ACHN (cell line): ENCODE measurements around the gene MED12L.

Experiments
- DNase-seq: peaks from one replicate; pipeline ENCODE4 v3.0.0-alpha.2; 2015
- in situ Hi-C: cut with HindIII; loops from 2 replicates; pipeline ENCODE4 v1.10.0; 2017; ENCODE audit warnings: low sequenced_read_pairs, low pct_ligation_motif_present, low pct_unique_long_range_greater_than_20kb

The MED12L gene

DNA sequence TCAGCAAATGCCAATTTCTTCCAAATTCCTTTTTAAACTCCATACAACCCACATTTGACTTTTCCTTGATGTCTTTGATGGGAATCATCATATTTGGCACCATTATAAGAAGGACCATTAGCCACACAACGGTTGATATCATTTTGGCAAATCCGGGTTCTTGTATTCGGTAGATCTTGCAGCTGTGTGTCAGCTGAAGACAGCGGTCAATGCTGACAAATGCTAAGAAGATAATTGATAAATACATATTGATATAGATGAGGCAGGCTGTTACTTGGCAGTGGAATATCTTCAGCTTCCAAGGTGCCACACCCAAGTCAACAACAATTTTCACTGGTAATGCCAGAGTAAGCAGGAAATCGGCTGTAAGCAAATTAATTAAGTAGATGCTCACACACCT is 113.4 kb downstream of the MED12L start:
- DNase-seq = no peak
- in situ Hi-C loops = no loop called here

GRCh38 chr3:151199554-151200438 is 114.3 kb downstream of the MED12L start:
- DNase-seq = no peak
- in situ Hi-C loops = no loop called here

DNA sequence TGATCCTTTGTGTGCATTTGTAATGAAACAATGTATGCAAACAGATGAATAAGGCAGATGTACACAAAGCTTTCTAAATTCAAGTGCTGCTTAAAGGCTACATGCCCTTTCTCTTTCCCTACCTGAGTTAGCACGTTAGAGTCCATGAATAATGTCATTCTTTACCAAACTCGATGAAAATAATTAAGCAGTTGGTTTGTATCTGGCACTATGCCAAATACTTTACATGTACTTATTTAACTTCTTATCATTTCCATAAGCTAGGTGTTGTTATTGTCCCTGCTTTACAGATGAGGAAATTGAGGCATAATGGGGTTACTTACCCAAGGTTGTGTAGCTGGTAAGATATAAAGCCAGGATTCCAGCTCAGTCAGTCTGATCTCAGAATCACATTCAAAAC is 115.1 kb downstream of the MED12L start:
- in situ Hi-C loops = no loop called here
- no peak for DNase-seq

DNA sequence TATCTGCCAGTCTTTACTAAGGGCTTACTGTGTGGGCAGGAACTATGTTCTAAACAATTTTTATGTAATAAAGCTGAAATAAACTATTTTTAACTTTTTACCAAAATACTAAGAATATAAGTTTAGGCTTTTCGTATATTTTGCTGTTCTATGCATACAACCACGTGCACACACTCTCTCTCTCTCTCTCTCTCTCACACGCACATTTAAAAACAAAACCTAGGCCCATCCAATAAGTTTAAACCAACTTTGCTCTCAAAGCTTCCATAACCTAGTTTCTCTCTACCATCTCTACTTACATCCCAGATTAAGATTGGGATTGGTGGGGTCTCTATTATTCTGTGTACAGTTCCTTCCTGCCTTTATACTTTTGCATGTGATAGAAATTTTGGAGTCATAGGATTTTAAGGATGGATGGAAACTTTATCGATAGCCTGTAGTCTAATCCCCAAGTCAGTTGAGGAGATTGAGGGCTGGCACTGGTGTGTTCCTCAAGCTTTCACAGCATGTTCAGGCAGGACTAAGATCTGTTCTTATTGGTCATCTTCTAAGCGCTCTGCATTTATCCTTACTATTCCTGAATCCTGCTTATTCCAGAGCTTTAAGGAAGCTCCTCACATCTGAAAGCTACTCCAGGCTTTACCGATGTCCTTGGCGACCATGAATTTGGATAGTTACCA is 115.7 kb downstream of the MED12L start:
- no peak for DNase-seq
- in situ Hi-C loops = no loop called here

- DNase-seq = no peak
- in situ Hi-C loops = no loop called here
Observed at GRCh38 chr3:151203051-151203420, 117.6 kb downstream of the MED12L start, which contains the start of gene GPR171. Gene GPR171, minus strand, starts transcription at chr3:151203216. Its CDS starts 3,830 bp downstream, at chr3:151199386.

- in situ Hi-C loops = no loop called here
- DNase-seq = no peak
Observed at GRCh38 chr3:151204530-151205402, 119.3 kb downstream of the MED12L start.

DNA sequence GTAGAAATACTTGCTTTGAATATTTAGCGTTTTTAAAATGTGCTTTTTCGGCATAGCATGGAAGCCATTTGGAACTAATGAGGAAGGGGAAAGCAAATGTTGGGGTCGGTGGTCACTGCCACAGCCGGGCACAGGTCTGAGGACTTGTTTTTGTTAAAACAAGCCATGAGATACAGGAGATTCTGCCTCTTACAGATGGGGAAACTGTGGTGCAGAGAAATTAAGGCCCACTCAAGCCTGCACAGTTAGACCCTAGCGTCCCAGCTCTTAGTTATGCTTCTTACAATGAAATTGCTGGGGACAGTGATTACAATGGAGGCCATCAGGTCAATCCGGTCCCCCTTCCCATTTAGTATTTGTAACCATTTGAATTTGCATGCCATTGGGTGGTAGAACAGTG is 120.0 kb downstream of the MED12L start:
- in situ Hi-C loops = no loop called here

GRCh38 chr3:151206201-151206600 is 120.7 kb downstream of the MED12L start:
- in situ Hi-C loops = no loop called here

More for the DNA sequence above, 120.0 kb downstream of the MED12L start:
- no peak for DNase-seq

DNA sequence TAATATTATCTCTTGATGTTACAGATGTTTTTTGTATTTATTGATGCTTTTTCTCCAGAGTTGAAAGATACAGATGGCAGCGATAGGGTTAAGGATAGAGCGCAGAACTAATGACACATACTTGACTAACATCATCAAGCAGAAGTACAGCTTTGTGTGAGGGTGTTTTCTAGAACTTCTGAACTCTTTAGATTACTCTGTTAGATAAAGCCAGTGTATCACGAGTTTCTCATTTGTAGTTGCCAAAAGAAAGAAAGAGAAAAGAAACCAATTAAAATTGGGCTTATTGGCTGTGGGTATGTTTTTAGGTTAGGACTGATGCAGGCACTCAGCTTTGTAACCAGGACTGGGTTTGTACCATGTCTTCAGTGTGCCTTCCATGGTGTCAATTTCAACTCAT is 124.2 kb downstream of the MED12L start:
- in situ Hi-C loops = no loop called here
- DNase-seq = no peak

More at GRCh38 chr3:151206201-151206600, 120.7 kb downstream of the MED12L start:
- no peak for DNase-seq

DNA sequence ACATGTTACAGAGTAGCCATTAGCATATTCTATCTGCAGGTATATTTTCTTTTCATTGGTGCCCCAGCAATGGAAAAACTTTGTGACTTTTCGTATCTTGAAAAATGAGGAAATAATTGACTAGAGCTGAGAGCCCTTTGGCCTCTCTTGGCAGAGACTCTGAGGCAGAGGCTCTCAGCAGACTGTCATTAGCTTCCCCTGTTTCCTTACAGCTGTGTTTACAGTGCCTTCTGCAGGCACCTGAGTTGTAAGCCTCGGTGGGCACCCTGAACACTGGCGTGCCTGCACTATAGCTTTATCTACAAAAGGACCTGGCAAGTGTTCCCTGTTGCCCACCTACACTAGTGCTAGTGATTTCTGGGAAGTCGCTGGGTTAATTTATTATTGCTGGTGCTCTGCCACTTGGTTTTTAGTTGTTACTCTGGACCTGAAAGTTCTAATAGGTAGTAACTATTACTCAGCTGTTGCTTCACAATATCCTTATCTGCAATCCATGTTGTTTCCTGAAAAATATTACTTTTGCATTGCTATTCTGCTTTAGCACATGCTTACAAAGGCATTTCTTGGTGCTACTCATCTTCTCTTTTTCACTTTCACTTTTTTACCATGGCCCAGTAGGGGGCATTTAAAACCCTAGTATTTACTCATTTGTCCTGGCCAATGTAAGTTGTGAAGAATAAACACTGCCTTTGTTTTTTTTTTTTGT is 125.4 kb downstream of the MED12L start:
- peak; percentile 34 for DNase-seq
- in situ Hi-C loops = no loop called here

DNA sequence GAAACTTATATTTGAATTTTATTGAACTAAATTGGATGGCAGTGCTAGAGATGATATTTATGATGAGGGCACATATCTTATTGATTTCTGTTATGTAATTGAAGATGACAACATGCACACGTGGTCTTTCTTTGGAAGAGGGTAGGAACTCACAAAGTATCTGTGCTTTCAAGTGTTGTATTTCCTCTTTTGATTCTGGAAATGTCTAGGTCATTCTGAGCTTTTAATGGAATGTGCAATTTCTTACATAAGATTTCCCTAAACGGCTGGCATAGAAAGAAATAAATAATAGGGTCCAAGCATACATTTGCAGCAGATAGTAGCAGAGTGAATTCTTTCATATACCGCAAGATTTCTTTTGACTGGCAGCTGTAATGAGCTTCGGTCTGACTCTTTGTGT is 127.7 kb downstream of the MED12L start:
- in situ Hi-C loops = no loop called here
- DNase-seq = no peak

DNA sequence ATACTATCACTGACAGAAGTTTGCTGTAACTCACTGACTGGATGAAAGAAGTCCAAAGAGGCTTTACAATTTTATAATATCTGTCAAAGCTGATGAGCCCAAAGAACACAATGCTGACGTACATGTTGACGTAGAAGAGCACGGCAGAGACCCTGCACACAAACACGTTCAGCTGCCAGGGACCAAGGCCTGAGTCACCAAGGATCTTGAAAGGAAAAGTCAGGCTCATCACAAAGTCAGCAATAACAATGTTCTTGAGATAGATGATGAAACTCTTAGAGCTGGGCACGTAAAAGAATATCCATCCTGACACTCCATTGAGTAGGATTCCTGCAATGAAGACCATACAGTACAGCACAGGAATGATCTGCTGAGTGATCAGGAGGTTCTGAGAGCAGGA is 128.4 kb downstream of the MED12L start:
- in situ Hi-C loops = no loop called here
- no peak for DNase-seq

DNA sequence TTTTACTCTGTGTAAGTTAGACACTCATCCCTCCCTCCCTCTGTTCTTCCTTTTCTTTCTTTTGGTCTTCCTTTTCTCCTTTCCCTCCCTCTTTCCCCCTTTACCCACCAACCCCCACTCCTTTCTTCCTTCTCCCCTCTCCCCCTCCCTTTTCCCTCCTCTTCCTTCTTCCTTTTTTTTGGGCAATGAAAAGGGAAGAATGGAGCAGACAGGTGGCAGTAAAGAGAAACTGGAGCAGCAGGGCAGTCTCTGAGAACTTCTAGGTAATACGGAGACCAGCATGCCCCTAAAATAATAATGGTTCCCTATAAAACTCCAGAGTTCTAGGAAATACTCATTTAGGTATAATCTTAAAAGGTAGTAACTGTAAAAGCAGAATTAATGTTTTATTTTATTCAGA is 129.0 kb downstream of the MED12L start:
- DNase-seq = no peak
- in situ Hi-C loops = no loop called here

DNA sequence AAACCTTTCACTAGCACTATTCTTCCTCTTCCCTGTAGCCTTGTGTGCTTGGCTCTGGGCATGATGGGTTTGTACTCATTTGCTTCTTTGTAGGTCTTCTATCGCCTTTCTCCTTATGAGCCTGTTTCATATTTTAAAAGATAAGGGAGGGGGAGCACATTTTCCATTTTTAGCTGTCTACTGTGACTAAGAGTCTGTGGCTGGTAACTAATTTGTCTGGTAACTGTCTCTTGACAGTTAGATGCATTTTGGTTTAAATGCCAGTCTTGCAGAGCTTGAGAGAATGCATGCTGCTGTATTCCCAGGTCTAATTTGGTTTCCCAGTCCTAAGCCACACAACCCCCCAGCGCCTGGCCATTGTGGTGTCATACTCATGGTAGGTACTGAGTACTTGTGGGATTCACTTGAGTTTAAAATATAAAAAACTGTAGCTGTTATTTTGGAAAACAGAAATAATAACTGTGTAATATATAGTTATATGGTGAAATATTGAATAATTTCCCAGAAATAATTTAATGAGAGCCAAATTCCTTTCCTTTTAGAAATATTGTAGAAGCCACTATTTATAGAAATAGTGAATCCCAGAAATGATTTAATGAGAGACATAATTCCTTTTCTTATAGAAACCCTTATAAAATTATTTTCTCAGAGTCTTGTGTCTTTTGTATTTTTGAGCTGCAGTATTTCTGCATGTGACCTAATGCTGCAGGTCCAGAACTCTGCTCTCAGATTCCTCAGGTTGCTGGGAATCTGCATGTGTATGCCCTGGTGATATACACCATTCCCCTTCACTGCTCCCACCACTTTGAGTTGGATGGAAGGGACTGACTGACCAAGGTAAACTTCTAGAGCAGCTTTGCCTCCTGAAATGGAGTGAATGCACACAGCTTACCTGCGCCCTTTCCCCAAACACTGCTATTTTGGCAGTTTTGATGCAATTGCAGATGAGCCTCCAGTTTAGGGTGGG is 131.5 kb downstream of the MED12L start:
- DNase-seq = no peak
- in situ Hi-C loops = no loop called here

DNA sequence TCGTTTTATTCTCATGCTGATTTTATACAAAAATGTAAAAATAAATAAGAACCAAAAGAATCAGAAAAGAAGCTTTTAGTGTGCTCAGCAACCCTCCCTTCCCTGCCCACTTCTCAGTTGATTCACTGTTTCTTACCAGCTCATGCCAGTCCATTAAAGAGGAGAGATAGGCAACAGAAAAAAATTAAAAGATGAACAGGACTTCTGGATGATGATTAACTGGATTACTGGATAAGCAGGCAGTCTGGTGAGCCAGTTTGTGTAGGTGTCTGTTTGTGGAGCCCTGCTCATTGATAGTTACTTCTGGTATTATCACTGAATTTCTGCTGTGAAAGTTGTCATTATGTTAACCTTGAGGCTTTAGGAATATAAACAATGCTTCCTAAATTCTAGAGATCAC is 132.7 kb downstream of the MED12L start:
- DNase-seq = no peak
- in situ Hi-C loops = no loop called here

DNA sequence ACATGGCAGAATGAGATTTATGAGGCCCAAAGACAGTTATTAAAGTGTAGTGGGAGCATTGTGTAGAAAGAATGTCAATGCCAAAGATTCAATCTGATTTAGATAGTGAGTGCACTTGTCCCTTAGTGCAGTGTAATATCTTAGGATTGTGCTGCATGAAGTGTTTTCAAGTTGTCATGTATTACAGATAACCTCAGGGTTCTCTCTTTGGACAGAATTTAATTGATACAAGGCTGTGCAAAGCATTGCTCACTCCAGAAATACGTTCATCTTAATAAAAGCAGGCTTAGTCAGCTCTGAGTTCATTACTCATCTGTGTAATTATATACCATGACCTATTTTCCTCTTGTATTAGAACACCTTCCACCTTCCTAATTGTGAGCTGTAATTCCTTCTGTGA is 133.6 kb downstream of the MED12L start:
- DNase-seq = no peak
- in situ Hi-C loops = no loop called here

DNA sequence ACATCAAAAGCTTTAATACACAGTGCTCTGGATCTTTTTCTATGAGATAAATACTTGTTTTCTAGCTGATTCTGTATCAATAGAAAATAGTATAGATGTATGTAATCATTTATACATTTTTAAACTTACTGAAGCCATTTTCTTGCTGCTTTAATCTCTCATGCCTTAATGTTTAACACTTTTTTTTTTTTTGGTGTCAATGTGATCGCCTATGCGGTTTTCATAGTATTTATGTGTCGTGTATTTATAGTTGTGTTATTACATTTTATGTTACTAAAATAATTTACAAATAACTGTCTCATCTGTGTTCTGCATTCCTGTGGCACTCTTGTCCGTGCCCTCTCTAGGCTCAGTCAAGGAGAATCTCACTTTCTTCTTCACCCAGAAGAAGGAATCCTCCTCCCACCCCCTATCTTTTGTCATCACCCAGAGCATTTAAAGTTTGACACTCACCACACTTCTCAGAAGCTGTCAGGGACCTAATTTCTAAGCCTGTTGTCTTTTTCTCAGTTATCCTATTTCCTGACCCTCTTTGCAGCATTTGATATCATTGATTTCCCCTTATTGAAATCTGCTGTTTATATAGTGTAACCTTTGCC is 138.9 kb downstream of the MED12L start:
- in situ Hi-C loops = no loop called here
- DNase-seq = no peak
